Epidermal melanocyte (primary cell): ENCODE results near the gene NUTM1.
"Not testable (repeated sequence)": the region's sequence is repeated elsewhere in the genome, so short reads cannot be mapped to it uniquely, and the experiment has no call there.

Experiments used
- DNase-seq: peaks from one replicate; pipeline ENCODE4 v3.0.0; 2011; ENCODE audit warnings: low spot score; ENCODE audit not compliant: insufficient read length

NUTM1 gene

GRCh38 chr15:34365091-34365825, 22.1 kb downstream of the NUTM1 start:
- DNase-seq, result no peak

DNA sequence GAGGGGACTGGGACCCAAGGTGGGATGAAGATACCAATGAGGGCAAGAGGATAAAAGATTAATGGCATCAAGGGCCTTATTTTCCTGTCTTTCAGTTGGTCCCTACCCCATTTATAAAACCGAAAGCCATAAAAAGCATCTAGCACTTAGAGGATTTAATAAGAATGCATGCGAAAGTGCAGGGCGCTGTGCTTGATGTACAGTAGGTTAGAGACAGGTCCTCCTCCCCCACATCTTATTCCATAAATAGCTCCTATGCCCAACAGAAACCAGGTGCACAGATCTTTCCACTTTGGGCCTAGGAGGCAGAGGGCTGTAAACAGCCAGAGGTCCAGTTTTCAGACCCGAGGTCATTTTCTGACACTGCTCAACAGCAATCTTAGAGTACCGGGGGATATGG, 22.7 kb downstream of the NUTM1 start:
- no peak for DNase-seq

DNA sequence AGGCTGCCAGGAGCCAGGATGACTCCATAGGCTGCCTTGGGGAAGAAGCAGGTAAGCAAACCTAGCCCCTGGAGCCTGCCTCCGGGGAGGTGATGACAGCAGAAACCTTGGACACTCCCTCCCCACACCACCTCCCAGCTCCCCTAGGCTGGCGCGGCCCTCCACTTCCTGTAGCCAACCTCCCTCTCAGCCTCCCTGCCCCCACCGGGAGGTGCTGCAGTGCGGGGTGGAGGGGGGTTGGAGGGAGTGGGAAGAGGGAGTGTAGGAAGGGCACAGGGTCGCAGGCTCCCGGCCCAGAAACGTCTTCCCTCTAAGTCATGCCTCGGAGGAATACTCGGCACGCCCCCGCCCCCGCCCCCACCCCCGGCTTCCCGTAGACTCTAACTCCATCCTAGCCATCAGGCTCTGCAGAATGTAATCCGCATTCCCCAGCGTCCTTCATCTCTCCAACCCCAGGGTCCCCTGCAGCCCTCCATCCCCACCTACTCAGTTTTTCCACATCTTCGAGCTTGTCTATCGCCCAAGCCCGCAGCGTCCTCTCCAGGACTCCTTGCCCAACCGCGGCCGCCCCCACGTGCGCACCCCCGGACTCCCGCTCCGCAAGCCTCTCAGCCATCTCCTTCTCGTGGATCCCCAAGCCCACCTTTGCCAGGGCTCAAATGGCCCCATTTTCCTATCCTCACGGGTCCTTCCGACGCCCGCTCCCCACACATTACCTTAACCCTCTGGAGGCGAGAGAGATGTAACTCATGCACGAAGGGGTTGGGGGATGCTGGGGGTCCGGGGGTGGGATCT, 23.4 kb downstream of the NUTM1 start:
- DNase-seq, result no peak

DNA sequence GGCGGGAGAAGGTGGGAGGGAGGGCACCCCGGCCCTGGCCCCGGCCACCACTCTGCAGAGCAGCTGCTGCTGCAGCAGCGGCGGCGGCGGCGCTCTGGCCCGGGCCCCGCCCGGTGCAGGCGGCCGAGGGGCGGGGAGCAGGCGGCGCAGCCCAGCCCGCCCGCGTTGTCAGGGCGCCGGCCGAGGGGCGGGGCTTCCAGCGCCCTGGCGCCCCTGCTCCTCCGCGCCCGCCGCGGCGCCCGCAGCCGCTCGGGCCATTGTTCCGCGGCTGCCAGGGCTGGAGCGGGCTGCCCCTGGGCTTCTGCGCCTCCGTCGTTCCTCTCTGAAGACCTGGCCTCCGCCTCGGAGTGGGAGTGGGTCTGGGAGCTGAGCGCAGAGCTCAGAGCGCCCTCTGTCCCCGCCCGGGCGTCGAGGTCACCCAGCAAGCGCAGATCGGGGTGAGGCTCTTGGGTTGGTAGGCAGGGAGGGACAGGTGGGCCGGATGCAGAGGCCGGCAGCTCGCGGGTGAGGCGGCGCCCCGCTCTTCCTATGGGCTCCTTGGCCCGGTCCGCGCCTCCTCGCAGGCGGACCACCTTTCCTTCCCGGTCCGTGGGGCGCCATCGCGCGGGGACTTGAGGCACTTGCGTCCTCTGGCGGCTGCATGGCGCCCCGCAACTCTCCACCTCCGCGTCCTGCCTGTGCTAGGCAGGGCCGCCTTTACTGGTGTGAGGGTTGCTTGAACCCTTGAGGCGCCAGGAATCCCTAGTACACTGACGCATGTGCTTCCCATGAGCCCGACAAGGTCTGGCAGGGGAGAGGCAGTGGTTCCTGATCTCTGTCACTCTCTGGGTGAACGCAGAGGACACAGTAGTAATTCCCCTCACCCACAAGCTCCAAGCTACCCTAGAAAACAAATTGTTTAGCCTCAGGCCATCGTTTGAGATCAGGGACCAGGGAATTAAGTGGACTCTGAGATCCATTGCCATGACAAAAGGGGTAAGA, 24.3 kb downstream of the NUTM1 start, which contains the start of gene LPCAT4:
TSS of gene LPCAT4 (minus strand) at position 96 of the 981 bp plus-strand sequence. CDS start 96 bp downstream, outside the sequence.
- peak; percentile 85 for DNase-seq

DNA sequence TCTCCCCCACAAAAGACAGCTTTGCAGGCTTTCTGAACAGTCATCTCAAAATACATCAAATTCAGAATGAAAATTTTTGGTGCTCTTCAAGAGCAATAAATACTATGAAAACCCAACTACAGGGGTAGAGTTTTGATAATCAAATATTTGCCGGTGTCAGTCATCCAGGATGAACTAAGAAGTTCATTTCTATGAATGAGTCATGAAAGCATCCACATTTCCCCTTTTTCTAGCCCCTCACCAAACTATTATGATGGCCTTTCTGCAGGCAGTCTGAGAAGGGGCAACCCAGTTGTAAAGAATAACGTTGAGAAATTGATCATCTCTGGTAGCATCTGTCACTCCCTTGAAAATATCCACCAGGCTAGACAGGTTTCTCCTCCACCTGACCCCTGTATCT, 27.0 kb downstream of the NUTM1 start:
- DNase-seq, result no peak

GRCh38 chr15:34370643-34371042, 27.5 kb downstream of the NUTM1 start:
- no peak for DNase-seq

- DNase-seq, result no peak
Measured at GRCh38 chr15:34373951-34374350, 30.8 kb downstream of the NUTM1 start.

GRCh38 chr15:34374816-34375215, 31.7 kb downstream of the NUTM1 start:
- DNase-seq, result no peak

GRCh38 chr15:34375541-34375940, 32.4 kb downstream of the NUTM1 start:
- DNase-seq, result not testable (repeated sequence)

- DNase-seq, result no peak
Measured at GRCh38 chr15:34376856-34377255, 33.7 kb downstream of the NUTM1 start.

DNA sequence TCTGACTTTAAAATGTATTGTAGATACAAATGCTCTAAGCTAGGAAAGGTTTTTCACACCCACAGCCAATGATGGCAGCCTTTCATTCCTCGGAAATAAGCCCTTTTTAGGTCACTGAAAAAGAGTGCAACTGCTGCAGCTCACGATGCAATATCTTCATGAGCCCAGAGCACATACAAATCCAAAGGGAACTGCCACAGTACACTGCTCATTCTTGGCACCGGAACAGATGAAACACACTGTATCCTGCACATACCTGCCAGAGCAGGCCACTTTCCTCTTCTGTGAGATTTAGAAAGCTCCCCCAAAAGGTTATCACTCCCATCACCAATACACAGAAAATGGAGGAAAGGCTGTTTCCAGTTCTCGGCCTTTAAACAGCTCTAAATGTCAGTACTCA, 37.4 kb downstream of the NUTM1 start:
- DNase-seq, result not testable (repeated sequence)

DNA sequence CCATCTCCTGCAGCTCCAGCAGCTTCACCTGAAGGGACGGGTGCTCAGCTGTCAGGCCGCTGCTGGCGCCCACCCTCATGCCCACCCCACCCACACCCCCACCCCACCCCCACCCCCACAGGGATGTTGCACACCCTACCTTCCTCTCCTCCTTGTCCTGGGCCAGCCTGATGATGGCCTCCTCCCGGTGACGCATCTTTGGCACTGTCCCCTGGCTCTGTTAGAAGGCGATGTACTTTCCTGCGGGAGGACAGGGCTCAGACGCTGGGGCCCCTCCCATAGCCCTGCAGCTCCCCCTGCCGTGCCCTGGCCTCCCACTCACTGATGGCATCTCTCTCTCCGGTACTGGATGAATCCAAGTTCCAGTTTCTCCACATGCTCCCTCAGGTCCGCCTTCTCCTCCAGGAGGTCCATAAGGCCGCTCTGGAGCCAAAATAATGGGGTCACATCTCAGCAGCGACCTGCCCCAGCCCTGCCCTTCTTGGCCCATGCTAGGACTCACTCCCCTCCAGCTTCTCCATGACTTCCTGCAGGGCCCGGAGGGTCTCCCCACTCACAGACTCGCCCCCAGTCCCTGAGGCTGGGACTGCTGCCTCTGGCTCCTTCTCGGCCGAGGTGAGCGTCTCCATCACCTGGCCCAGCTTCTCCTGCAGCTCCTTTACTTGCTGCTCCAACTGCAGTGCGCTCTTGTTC, 38.9 kb downstream of the NUTM1 start:
- not testable (repeated sequence) for DNase-seq

DNA sequence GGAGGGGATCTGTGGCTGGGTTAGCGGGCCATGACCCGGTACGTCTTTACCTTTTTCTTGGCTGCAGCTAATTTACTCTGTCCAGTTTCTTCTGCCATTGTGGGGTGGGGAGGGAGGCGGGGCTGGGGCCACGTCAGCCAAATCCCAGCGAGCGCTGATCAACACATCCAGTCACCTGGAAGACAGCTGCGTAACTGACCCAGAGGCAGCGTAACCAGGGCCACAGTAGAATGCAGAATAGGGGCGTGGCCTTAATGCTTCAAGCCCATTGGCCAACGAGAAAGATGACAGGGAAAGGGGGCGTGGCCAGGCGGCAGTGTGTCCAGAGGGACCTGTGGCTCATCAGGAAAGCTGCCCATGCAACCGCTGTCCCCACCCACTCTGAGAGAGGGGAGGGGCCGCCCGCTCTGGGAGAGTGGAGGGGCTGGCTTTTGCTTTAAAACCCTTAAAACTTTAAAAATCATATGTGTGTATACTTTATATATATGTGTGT, 46.5 kb downstream of the NUTM1 start:
- DNase-seq, result not testable (repeated sequence)

DNA sequence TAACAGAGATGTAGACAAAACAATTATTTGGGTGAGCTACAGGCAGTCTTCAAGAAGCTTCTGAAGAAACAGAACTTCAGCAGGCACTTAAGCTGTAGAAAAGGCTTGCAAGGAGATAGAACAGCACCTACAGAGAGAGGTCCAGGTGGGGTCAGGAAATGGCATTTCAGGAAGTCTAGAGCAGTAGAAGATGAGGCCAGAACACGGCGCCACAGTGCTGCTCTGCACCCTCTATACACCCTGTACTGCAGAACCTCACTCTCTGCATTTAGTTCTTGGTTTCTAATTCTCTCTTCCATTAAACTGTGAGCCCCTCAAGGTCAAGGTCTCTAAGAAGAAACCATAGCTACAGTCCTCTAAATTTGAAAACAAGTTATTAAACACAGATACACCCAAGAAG, 49.9 kb downstream of the NUTM1 start:
- not testable (repeated sequence) for DNase-seq

DNA sequence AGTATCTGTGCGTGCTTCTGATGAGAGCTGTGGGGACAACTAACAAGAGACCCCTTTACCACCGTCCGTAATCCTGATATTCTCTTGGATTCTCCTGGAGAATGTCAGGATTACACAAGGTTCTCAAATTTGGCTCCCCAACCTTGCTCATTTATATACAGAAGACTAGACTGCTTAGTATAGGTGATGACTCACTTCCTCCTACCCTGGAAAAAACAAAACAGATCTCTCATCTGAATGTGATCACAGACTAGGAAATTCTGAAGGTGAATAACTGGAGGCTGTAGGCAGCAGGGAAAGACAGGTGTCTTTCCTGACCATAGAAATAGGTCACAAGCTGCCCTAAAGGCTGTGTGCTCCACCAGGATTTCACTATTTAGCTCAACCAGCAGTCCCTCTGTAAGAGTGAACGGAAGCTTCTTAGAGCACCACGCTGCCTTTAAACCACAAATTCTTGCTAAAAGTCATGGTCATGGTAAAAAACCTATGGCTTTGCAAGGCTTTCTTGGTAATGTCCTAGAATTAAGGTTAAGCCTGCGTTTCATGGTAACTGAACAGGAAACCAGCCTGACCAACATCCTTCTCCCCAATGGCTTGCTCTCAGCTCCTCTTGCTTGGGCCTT, 54.6 kb downstream of the NUTM1 start:
- not testable (repeated sequence) for DNase-seq

DNA sequence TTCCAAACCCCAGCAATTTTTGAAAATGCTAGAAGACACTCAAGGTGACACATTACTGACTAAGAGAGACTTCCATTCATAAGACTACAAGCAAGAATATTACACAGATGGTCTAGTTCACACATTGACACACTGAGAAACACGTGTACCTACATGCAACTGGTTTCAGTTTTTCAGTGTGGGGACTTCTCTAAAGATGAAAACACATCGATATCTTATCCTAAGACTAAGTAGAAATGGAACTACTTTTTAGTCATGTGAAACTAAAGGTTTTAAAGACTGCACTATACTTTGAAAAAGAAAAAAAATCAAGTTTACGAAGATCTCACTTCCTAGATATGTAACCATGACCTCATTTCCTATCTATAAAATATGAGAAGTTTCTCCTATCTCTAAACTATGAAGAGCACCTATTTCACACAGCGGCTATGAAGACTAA, 60.1 kb downstream of the NUTM1 start:
- DNase-seq, result not testable (repeated sequence)

DNA sequence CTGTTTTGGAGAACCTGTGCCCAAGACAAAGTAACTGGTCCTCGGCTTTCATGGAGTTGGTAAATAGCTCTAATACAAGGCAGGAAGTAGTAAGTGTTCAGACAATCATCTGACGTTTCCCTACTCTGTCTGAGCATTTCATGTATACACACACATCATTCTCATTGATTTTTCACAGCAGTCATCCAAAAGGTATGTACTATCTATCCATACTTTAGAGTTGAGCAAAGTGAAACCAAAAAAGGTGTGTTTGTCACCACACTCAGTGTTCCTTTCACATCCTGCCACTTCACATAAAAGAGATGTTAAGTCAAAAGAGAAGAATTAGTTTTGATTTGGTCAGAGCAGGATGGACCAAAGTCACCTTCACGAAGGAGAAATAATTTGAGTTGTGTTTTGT, 60.8 kb downstream of the NUTM1 start:
- DNase-seq, result not testable (repeated sequence)
